ENCODE results near the gene TMEM43.
A peak's percentile ranks its signal among the peaks of the same experiment; 100 is the strongest.

Gene TMEM43

GRCh38 chr3:14151471-14152083, 26.7 kb downstream of the TMEM43 start:
- no peak for DNase-seq (ENCODE audit: low read depth)
- no peak overlapping the region for H3K4me3 ChIP-seq (ENCODE audit: control insufficient read depth, low read depth, low read length)
- TF ChIP-seq, protein P1, sequence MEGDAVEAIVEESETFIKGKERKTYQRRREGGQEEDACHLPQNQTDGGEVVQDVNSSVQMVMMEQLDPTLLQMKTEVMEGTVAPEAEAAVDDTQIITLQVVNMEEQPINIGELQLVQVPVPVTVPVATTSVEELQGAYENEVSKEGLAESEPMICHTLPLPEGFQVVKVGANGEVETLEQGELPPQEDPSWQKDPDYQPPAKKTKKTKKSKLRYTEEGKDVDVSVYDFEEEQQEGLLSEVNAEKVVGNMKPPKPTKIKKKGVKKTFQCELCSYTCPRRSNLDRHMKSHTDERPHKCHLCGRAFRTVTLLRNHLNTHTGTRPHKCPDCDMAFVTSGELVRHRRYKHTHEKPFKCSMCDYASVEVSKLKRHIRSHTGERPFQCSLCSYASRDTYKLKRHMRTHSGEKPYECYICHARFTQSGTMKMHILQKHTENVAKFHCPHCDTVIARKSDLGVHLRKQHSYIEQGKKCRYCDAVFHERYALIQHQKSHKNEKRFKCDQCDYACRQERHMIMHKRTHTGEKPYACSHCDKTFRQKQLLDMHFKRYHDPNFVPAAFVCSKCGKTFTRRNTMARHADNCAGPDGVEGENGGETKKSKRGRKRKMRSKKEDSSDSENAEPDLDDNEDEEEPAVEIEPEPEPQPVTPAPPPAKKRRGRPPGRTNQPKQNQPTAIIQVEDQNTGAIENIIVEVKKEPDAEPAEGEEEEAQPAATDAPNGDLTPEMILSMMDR (IDR thresholded peaks at IDR 0.05; ENCODE audit: control insufficient read depth, insufficient read depth, low read depth, low read length, missing control alignments) = no peak

DNA sequence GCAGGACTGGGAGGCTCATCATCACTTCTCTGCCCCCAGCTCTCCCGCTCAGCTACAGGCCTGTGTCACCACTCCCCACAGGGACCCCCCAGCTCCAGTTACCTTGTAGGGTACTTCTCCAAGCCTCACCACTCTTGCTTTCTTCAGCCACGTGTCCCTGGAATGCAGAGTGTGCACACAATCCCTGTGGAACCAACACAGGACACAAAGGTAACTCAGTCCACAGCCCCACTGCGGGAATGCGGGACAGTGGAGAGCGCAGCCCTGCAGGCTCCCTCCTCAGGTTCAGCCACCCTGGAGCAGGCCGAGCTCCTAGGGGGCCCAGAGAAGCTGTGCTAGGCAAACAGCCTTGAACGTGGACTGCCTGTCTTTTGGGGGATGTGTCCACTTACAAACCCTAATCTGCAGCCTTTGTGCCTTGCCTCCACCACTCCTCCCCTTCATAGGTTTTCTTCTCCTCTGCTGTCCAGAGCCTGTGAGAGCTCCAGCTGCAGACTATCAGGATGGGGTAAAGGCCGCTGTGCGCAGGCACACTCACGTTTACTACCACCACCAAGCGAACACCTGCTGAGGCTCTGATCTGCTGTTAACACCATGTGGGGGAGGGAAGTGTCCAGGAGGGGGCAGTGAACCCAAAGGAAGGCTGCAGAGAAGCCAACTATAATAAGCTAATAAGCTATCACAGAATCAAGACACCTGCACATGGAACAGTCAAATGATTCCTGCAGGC, 27.5 kb downstream of the TMEM43 start:
- H3K4me3 ChIP-seq (ENCODE audit: control insufficient read depth, low read depth, low read length) = no peak overlapping the region
- no peak for DNase-seq (ENCODE audit: low read depth)
- TF ChIP-seq, protein P1 (IDR thresholded peaks at IDR 0.05; ENCODE audit: control insufficient read depth, insufficient read depth, low read depth, low read length, missing control alignments) = peak; percentile 37

GRCh38 chr3:14152963-14153355, 28.1 kb downstream of the TMEM43 start:
- TF ChIP-seq, protein P1 (IDR thresholded peaks at IDR 0.05; ENCODE audit: control insufficient read depth, insufficient read depth, low read depth, low read length, missing control alignments) = no peak
- H3K4me3 ChIP-seq (ENCODE audit: control insufficient read depth, low read depth, low read length) = no peak overlapping the region
- no peak for DNase-seq (ENCODE audit: low read depth)

GRCh38 chr3:14153663-14154062, 28.8 kb downstream of the TMEM43 start:
- no peak overlapping the region for H3K4me3 ChIP-seq (ENCODE audit: control insufficient read depth, low read depth, low read length)
- DNase-seq (ENCODE audit: low read depth) = no peak
- TF ChIP-seq, protein P1 (IDR thresholded peaks at IDR 0.05; ENCODE audit: control insufficient read depth, insufficient read depth, low read depth, low read length, missing control alignments) = no peak

GRCh38 chr3:14154276-14154675, 29.4 kb downstream of the TMEM43 start:
- DNase-seq (ENCODE audit: low read depth) = no peak
- TF ChIP-seq, protein P1 (IDR thresholded peaks at IDR 0.05; ENCODE audit: control insufficient read depth, insufficient read depth, low read depth, low read length, missing control alignments) = no peak
- H3K4me3 ChIP-seq (ENCODE audit: control insufficient read depth, low read depth, low read length) = no peak overlapping the region

DNA sequence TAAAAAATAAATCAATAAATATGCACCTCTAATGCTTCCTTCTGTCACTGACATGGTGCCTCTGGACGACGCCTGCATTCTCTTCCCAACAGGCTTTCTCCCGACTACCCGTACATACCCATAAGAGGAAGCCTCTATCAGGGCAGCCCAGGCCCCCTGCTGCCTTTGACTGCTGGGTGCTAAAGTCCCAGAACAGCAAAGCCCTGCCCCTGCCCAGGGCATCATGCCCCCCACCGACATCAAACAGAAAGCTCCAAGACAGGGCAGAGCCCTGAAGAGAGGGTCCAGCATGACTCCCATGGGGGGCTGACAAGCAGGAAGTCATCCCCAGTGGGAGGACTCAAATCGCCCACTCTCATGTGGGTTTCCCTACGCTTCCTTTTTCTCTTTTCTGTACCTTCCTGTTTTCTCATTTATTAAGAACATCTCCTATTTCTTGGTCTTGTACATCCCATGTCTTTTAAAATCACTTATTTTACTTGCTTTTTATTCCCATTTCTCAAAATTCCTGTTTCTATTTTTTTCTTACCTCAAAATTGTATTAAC, 30.1 kb downstream of the TMEM43 start:
- TF ChIP-seq, protein P1 (IDR thresholded peaks at IDR 0.05; ENCODE audit: control insufficient read depth, insufficient read depth, low read depth, low read length, missing control alignments) = no peak
- DNase-seq (ENCODE audit: low read depth) = no peak

More for the DNA sequence above, 30.1 kb downstream of the TMEM43 start:
- H3K4me3 ChIP-seq (ENCODE audit: control insufficient read depth, low read depth, low read length) = no peak overlapping the region
